Fibroblast of pulmonary artery (primary cell): ENCODE results near the gene COTL1.

ENCODE experiments used
- DNase-seq: peaks from one replicate; pipeline ENCODE4 v3.0.0-alpha.2; 2010; ENCODE audit warnings: low read depth
- H3K4me3 ChIP-seq: replicated peaks from 2 replicates; pipeline ENCODE4 v1.5.1; 2011; ENCODE audit warnings: low read depth, mild to moderate bottlenecking, control low read depth, low read length, moderate library complexity
- TF ChIP-seq, protein P1 (sequence below): IDR thresholded peaks from 2 replicates; pipeline ENCODE4 v1.5.1; 2011; ENCODE audit warnings: mild to moderate bottlenecking, control low read depth, low read length, inconsistent platforms; ENCODE audit errors: missing control alignments

The COTL1 gene

DNA sequence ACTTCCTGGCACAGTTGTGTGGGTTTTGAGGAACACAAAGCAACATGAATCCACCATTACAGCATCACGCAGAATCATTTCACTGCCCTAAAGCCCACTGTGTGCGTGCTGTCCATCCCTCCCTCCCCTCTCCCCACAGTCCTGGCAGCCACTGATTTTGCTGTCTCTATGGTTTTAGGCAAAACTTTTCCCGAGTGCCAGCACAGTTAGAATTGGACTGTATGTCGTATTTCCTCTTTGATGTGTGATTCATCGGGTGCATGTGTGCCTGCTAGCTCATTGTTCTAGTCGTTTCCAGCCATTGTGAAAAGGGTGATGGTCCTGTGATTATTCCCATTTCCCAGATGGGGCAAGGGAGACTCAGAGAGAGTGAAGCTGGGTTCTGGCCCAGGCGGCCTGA is 43.1 kb upstream of the COTL1 start:
- TF ChIP-seq, protein P1, sequence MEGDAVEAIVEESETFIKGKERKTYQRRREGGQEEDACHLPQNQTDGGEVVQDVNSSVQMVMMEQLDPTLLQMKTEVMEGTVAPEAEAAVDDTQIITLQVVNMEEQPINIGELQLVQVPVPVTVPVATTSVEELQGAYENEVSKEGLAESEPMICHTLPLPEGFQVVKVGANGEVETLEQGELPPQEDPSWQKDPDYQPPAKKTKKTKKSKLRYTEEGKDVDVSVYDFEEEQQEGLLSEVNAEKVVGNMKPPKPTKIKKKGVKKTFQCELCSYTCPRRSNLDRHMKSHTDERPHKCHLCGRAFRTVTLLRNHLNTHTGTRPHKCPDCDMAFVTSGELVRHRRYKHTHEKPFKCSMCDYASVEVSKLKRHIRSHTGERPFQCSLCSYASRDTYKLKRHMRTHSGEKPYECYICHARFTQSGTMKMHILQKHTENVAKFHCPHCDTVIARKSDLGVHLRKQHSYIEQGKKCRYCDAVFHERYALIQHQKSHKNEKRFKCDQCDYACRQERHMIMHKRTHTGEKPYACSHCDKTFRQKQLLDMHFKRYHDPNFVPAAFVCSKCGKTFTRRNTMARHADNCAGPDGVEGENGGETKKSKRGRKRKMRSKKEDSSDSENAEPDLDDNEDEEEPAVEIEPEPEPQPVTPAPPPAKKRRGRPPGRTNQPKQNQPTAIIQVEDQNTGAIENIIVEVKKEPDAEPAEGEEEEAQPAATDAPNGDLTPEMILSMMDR: no peak
- H3K4me3 ChIP-seq: no peak overlapping the region
- peak; percentile 60 for DNase-seq

DNA sequence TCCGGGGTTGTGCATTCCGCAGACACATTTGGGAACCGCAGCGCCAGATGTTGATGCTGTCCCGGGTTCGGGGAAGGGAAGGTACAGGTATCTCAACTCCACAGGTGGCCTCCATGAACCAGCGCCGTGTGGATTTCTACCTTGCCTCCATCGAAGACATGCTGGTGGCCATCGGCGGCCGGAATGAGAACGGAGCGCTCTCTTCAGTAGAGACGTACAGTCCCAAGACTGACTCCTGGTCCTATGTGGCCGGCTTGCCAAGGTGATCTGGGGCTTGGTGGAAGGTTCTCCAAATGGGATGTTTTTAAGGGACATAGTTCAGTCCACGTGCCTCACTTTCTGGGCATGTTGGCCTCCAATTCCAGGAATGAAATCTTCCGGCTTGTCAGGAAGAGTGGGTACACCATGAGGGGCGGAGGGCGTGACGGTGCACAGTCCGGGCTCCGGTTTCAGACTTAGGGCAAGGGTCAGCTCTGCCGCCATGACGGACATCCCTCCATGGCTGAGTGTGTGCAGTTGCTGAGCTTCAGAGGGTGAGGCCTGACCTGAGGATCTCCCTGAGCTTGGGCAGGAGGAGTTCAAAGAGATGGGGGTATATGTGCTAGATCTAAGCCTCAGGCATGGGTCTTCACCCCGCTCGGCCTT is 41.9 kb upstream of the COTL1 start:
- no peak overlapping the region for H3K4me3 ChIP-seq
- DNase-seq: no peak
- TF ChIP-seq, protein P1: no peak

DNA sequence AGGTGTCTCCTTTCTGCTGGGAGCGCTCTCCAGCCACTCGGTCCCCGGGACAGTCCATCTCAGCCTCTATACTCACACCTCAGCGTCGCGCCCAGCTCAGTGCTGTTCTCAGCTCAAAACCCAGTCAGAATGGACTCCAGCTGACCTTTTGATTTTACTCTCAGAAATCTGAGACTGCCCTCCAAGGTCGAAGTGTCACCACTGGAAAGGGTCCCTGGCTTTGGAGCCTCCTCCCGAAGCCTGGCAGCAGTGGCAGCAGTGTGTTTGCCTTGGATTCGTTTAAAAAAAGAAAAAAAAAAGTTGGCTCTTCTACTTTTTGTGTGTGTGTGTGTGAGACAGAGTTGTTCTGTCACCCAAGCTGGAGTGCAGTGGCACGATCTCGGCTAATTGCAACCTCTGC is 40.8 kb upstream of the COTL1 start:
- no peak overlapping the region for H3K4me3 ChIP-seq
- TF ChIP-seq, protein P1: no peak
- DNase-seq: no peak

DNA sequence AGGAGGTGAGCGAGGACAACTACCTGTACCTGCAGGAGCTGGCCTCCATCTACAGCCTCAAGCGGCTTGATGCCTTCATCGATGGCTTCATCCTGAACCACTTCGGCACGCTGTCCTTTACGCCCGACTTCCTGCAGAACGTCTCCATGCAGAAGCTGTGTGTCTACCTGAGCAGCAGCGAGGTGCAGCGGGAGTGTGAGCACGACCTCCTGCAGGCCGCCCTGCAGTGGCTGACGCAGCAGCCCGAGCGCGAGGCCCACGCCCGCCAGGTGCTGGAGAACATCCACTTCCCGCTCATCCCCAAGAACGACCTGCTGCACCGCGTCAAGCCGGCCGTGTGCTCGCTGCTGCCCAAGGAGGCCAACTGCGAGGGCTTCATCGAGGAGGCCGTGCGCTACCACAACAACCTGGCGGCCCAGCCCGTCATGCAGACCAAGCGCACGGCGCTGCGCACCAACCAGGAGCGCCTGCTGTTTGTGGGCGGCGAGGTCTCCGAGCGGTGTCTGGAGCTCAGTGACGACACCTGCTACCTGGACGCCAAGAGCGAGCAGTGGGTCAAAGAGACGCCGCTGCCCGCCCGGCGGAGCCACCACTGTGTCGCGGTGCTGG is 39.5 kb upstream of the COTL1 start:
- no peak overlapping the region for H3K4me3 ChIP-seq
- DNase-seq: no peak
- TF ChIP-seq, protein P1: no peak

DNA sequence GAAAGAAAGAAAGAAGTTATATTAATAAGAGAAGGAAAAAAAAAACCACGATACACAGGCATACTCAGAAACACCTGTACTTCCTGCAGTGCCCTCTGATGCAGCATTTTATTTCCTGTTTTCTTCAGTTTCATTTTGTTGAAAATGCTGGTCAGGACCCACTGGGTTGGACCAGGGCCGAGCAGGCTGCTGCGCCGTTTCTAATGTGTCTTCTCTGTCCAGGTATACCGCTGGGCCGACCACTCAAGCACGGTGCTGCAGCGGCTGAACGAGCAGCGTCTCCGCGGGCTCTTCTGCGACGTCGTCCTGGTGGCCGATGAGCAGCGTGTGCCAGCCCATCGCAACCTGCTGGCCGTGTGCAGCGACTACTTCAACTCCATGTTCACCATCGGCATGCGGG is 38.8 kb upstream of the COTL1 start:
- TF ChIP-seq, protein P1: no peak
- H3K4me3 ChIP-seq: no peak overlapping the region
- no peak for DNase-seq

DNA sequence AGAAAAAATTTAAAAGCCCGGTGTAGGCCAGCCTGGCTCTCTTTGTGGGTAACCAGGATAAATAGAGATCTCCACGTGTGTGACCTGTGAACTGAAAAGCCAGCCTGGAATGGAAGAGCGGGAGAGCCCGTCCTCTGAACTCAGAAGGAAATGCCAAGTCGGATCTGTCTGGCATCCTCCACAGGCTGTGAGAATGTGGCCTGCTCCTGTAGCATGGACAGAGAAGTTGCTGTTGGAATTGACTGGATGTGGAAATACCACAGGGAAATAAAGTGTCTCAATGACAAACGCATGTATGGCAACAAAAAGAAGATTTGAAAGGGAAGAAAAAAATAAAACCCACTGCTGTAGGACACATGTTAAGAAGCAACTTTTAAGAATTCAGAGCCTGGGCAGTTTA is 37.1 kb upstream of the COTL1 start:
- no peak overlapping the region for H3K4me3 ChIP-seq
- DNase-seq: no peak
- TF ChIP-seq, protein P1: no peak

DNA sequence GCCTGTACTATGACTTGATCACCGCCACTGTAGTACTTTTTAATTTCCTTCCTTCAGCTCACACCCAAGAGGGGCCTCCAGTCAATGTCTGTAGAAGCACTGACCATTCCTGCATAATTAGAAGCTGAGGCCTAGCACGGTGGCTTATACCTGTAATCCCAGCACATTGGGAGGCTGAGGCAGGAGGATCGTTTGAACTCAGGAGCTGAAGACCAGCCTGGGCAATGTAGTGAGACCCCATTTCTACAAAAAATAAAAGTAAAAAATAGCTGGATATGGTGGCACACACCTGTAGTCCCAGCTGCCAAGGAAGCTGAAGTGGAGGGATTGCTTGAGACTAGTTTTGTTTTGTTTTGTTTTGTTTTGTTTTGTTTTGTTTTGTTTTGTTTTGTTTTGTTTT is 36.4 kb upstream of the COTL1 start:
- TF ChIP-seq, protein P1: no peak
- no peak for DNase-seq
- H3K4me3 ChIP-seq: no peak overlapping the region
